HEK293 (cell line): ENCODE measurements around the gene RUVBL1.
A peak's percentile ranks its signal among the peaks of the same experiment; 100 is the strongest.

Source experiments
- EGR2 ChIP-seq: fragments of 450-650 bp; formaldehyde crosslinking; IDR thresholded peaks from 2 replicates; pipeline ENCODE4 v1.5.1; 2016; ENCODE audit warnings: low read depth, missing biosample characterization, missing genetic modification characterization
- GLIS1 ChIP-seq: fragments of 450-650 bp; formaldehyde crosslinking; IDR thresholded peaks from 2 replicates; pipeline ENCODE4 v1.5.1; 2016; ENCODE audit warnings: missing biosample characterization, missing genetic modification characterization
- HOXD13 ChIP-seq: sonication (generic); formaldehyde crosslinking; IDR thresholded peaks from 2 replicates; pipeline ENCODE4 v1.8.0; 2022; ENCODE audit warnings: missing genetic modification reagents, borderline replicate concordance
- KLF16 ChIP-seq: fragments of 450-650 bp; formaldehyde crosslinking; IDR thresholded peaks from 2 replicates; pipeline ENCODE4 v1.5.1; 2017; ENCODE audit warnings: missing biosample characterization, missing genetic modification characterization
- MYNN ChIP-seq: fragments of 450-650 bp; formaldehyde crosslinking; IDR thresholded peaks from 2 replicates; pipeline ENCODE4 v1.5.1; 2016; ENCODE audit warnings: missing biosample characterization, missing genetic modification characterization, borderline replicate concordance
- MZF1 ChIP-seq: fragments of 450-650 bp; formaldehyde crosslinking; IDR thresholded peaks from 2 replicates; pipeline ENCODE4 v1.5.1; 2017; ENCODE audit warnings: missing biosample characterization, missing genetic modification characterization, borderline replicate concordance
- OSR2 ChIP-seq: fragments of 450-650 bp; formaldehyde crosslinking; IDR thresholded peaks from 2 replicates; pipeline ENCODE4 v1.5.1; 2016; ENCODE audit warnings: missing biosample characterization, missing genetic modification characterization
- TRIM28 ChIP-seq: IDR thresholded peaks from 2 replicates; pipeline ENCODE4 v1.6.1; 2011; ENCODE audit warnings: low read length, control low read depth, borderline replicate concordance
- WT1 ChIP-seq: fragments of 450-650 bp; formaldehyde crosslinking; IDR thresholded peaks from 2 replicates; pipeline ENCODE4 v1.5.1; 2016; ENCODE audit warnings: missing biosample characterization, missing genetic modification characterization
- ZBTB21 ChIP-seq: fragments of 450-650 bp; formaldehyde crosslinking; IDR thresholded peaks from 2 replicates; pipeline ENCODE4 v1.5.1; 2017; ENCODE audit warnings: missing biosample characterization, missing genetic modification characterization
- ZFP41 ChIP-seq: fragments of 450-650 bp; formaldehyde crosslinking; IDR thresholded peaks from 2 replicates; pipeline ENCODE4 v1.5.1; 2016; ENCODE audit warnings: missing biosample characterization, missing genetic modification characterization, borderline replicate concordance
- ZFP69B ChIP-seq: fragments of 450-650 bp; formaldehyde crosslinking; IDR thresholded peaks from 2 replicates; pipeline ENCODE4 v1.5.1; 2016; ENCODE audit warnings: missing biosample characterization, missing genetic modification characterization
- ZNF175 ChIP-seq: fragments of 450-650 bp; formaldehyde crosslinking; IDR thresholded peaks from 2 replicates; pipeline ENCODE4 v1.5.1; 2016; ENCODE audit warnings: missing biosample characterization, missing genetic modification characterization
- ZNF184 ChIP-seq: fragments of 450-650 bp; IDR thresholded peaks from 2 replicates; pipeline ENCODE4 v1.5.1; 2018; ENCODE audit warnings: missing biosample characterization, mild to moderate bottlenecking, missing genetic modification characterization
- ZNF311 ChIP-seq: fragments of 450-650 bp; formaldehyde crosslinking; IDR thresholded peaks from 2 replicates; pipeline ENCODE4 v1.5.1; 2017; ENCODE audit warnings: missing biosample characterization, missing genetic modification characterization, borderline replicate concordance
- ZNF324 ChIP-seq: fragments of 450-650 bp; formaldehyde crosslinking; IDR thresholded peaks from 2 replicates; pipeline ENCODE4 v1.5.1; 2016; ENCODE audit warnings: missing biosample characterization, missing genetic modification characterization
- ZNF366 ChIP-seq: fragments of 450-650 bp; formaldehyde crosslinking; conservative IDR thresholded peaks from 2 replicates; pipeline ENCODE4 v1.5.1; 2016; ENCODE audit warnings: missing biosample characterization, missing genetic modification characterization
- ZNF501 ChIP-seq: fragments of 450-650 bp; formaldehyde crosslinking; IDR thresholded peaks from 2 replicates; pipeline ENCODE4 v1.5.1; 2016; ENCODE audit warnings: missing biosample characterization, missing genetic modification characterization
- ZNF529 ChIP-seq: fragments of 450-650 bp; formaldehyde crosslinking; IDR thresholded peaks from 2 replicates; pipeline ENCODE4 v1.5.1; 2017; ENCODE audit warnings: missing genetic modification characterization, missing biosample characterization; ENCODE audit not compliant: insufficient replicate concordance
- ZNF544 ChIP-seq: fragments of 450-650 bp; formaldehyde crosslinking; IDR thresholded peaks from 2 replicates; pipeline ENCODE4 v1.5.0; 2017; ENCODE audit warnings: missing biosample characterization, missing genetic modification characterization
- ZNF621 ChIP-seq: fragments of 450-650 bp; formaldehyde crosslinking; IDR thresholded peaks from 2 replicates; pipeline ENCODE4 v1.5.1; 2017; ENCODE audit warnings: missing biosample characterization, missing genetic modification characterization
- ZNF626 ChIP-seq: fragments of 450-650 bp; sonication (Bioruptor Pico); formaldehyde crosslinking; IDR thresholded peaks from 2 replicates; pipeline ENCODE4 v1.5.1; 2018; ENCODE audit warnings: missing biosample characterization, missing genetic modification characterization, inconsistent platforms
- ZNF701 ChIP-seq: fragments of 450-650 bp; formaldehyde crosslinking; IDR thresholded peaks from 2 replicates; pipeline ENCODE4 v1.5.1; 2016; ENCODE audit warnings: missing biosample characterization, missing genetic modification characterization
- ZNF830 ChIP-seq: fragments of 450-650 bp; IDR thresholded peaks from 2 replicates; pipeline ENCODE4 v1.5.0; 2018; ENCODE audit warnings: missing biosample characterization, missing genetic modification characterization, low read depth, mild to moderate bottlenecking, moderate library complexity
- ZSCAN30 ChIP-seq: fragments of 450-650 bp; IDR thresholded peaks from 2 replicates; pipeline ENCODE4 v1.5.1; 2018; ENCODE audit warnings: missing biosample characterization, mild to moderate bottlenecking, missing genetic modification characterization, moderate library complexity
- TF ChIP-seq, protein P1 (sequence below): fragments of 450-650 bp; formaldehyde crosslinking; IDR thresholded peaks from 2 replicates; pipeline ENCODE4 v1.5.1; 2017; ENCODE audit warnings: missing biosample characterization, missing genetic modification characterization
- TF ChIP-seq, protein P2 (sequence below): fragments of 450-650 bp; formaldehyde crosslinking; IDR thresholded peaks from 2 replicates; pipeline ENCODE4 v1.5.1; 2016; ENCODE audit warnings: missing biosample characterization, missing genetic modification characterization
- TF ChIP-seq, protein P3 (sequence below): fragments of 450-650 bp; formaldehyde crosslinking; IDR thresholded peaks from 2 replicates; pipeline ENCODE4 v1.5.1; 2016; ENCODE audit warnings: missing biosample characterization, missing genetic modification characterization
- TF ChIP-seq, protein P4 (sequence below): fragments of 450-650 bp; formaldehyde crosslinking; IDR thresholded peaks from 2 replicates; pipeline ENCODE4 v1.5.1; 2016; ENCODE audit warnings: missing biosample characterization, missing genetic modification characterization
- TF ChIP-seq, protein P5 (sequence below): fragments of 450-650 bp; formaldehyde crosslinking; IDR thresholded peaks from 2 replicates; pipeline ENCODE4 v1.5.1; 2016; ENCODE audit warnings: missing biosample characterization, missing genetic modification characterization, borderline replicate concordance
- TF ChIP-seq, protein P6 (sequence below): fragments of 450-650 bp; IDR thresholded peaks from 2 replicates; pipeline ENCODE4 v1.5.1; 2018; ENCODE audit warnings: missing biosample characterization, missing genetic modification characterization

Gene RUVBL1

DNA sequence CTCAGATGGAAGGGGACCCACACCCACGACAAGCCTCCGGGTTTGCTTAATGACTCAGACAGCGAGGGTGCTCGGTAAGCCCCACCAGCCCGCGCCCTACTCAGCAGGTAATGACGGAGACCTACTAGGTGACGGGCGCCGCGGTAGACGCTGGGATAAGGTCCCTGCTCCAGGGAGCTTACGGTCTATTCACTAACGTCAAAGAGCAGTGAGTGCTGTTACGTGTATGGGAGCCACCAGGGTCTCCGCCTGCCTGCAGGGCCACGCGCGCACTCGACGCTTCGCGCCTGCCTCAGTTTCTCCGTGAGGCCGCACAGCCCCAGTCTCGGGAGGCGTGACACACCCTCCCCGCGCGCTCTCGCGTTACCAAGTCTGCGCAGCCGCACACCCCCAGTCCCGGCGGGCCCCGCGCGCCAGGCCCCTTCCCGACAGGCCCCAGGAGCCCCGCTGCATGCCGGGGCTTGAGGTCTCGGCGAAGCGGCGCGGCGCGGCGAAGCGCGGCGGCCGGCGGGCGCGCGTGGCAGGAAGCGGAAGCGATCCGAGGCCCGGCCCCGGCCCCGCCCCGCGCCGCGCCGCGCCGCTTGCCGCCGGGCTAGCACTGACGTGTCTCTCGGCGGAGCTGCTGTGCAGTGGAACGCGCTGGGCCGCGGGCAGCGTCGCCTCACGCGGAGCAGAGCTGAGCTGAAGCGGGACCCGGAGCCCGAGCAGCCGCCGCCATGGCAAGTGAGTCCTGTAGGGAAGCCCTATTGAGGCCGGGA is 71.6 kb downstream of the RUVBL1 start, which contains the start of gene SEC61A1 (continued):
- TF ChIP-seq, protein P1, sequence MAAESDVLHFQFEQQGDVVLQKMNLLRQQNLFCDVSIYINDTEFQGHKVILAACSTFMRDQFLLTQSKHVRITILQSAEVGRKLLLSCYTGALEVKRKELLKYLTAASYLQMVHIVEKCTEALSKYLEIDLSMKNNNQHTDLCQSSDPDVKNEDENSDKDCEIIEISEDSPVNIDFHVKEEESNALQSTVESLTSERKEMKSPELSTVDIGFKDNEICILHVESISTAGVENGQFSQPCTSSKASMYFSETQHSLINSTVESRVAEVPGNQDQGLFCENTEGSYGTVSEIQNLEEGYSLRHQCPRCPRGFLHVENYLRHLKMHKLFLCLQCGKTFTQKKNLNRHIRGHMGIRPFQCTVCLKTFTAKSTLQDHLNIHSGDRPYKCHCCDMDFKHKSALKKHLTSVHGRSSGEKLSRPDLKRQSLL, result no peak
- TF ChIP-seq ZBTB21 (tag by site-specific recombination), result no peak
- TF ChIP-seq, protein P2, sequence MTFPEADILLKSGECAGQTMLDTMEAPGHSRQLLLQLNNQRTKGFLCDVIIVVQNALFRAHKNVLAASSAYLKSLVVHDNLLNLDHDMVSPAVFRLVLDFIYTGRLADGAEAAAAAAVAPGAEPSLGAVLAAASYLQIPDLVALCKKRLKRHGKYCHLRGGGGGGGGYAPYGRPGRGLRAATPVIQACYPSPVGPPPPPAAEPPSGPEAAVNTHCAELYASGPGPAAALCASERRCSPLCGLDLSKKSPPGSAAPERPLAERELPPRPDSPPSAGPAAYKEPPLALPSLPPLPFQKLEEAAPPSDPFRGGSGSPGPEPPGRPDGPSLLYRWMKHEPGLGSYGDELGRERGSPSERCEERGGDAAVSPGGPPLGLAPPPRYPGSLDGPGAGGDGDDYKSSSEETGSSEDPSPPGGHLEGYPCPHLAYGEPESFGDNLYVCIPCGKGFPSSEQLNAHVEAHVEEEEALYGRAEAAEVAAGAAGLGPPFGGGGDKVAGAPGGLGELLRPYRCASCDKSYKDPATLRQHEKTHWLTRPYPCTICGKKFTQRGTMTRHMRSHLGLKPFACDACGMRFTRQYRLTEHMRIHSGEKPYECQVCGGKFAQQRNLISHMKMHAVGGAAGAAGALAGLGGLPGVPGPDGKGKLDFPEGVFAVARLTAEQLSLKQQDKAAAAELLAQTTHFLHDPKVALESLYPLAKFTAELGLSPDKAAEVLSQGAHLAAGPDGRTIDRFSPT (tag by site-specific recombination), result no peak
- no peak for TF ChIP-seq ZNF529 (tag by site-specific recombination)
- TF ChIP-seq ZNF830 (tag by site-specific recombination), result no peak
- peak; percentile 78 for TF ChIP-seq KLF16
- no peak for TF ChIP-seq WT1 (tag by site-specific recombination)
- no peak for TF ChIP-seq ZNF701 (tag by site-specific recombination)
- TF ChIP-seq ZNF324 (tag by site-specific recombination), result no peak
- TF ChIP-seq, protein P3, sequence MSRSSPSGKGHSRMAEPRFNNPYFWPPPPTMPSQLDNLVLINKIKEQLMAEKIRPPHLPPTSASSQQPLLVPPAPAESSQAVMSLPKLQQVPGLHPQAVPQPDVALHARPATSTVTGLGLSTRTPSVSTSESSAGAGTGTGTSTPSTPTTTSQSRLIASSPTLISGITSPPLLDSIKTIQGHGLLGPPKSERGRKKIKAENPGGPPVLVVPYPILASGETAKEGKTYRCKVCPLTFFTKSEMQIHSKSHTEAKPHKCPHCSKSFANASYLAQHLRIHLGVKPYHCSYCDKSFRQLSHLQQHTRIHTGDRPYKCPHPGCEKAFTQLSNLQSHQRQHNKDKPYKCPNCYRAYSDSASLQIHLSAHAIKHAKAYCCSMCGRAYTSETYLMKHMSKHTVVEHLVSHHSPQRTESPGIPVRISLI (tag by site-specific recombination), result no peak
- no peak for TF ChIP-seq ZNF544 (tag by site-specific recombination)
- no peak for TF ChIP-seq ZNF311 (tag by site-specific recombination)
- no peak for TF ChIP-seq HOXD13 (CRISPR knock-in tag)
- TF ChIP-seq MZF1, result no peak
- no peak for TF ChIP-seq GLIS1
- TF ChIP-seq OSR2, result no peak
- TF ChIP-seq ZSCAN30 (tag by site-specific recombination), result peak; percentile 56; the same call in 1 of the 2 replicates
- no peak for TF ChIP-seq MYNN (tag by site-specific recombination)
- TF ChIP-seq ZFP69B, result no peak
- TF ChIP-seq, protein P4, sequence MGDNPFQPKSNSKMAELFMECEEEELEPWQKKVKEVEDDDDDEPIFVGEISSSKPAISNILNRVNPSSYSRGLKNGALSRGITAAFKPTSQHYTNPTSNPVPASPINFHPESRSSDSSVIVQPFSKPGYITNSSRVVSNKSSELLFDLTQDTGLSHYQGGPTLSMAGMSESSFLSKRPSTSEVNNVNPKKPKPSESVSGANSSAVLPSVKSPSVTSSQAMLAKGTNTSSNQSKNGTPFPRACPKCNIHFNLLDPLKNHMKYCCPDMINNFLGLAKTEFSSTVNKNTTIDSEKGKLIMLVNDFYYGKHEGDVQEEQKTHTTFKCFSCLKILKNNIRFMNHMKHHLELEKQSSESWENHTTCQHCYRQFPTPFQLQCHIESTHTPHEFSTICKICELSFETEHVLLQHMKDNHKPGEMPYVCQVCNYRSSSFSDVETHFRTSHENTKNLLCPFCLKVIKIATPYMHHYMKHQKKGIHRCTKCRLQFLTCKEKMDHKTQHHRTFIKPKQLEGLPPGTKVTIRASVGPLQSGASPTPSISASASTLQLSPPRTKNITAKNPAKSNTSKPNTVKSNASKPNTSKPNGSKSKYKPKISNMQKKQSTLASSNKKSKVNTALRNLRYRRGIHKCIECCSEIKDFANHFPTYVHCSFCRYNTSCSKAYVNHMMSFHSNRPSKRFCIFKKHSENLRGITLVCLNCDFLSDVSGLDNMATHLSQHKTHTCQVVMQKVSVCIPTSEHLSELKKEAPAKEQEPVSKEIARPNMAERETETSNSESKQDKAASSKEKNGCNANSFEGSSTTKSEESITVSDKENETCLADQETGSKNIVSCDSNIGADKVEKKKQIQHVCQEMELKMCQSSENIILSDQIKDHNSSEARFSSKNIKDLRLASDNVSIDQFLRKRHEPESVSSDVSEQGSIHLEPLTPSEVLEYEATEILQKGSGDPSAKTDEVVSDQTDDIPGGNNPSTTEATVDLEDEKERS (tag by site-specific recombination), result no peak
- TF ChIP-seq, protein P5, sequence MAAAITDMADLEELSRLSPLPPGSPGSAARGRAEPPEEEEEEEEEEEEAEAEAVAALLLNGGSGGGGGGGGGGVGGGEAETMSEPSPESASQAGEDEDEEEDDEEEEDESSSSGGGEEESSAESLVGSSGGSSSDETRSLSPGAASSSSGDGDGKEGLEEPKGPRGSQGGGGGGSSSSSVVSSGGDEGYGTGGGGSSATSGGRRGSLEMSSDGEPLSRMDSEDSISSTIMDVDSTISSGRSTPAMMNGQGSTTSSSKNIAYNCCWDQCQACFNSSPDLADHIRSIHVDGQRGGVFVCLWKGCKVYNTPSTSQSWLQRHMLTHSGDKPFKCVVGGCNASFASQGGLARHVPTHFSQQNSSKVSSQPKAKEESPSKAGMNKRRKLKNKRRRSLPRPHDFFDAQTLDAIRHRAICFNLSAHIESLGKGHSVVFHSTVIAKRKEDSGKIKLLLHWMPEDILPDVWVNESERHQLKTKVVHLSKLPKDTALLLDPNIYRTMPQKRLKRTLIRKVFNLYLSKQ (tag by site-specific recombination), result no peak
- TF ChIP-seq, protein P6, sequence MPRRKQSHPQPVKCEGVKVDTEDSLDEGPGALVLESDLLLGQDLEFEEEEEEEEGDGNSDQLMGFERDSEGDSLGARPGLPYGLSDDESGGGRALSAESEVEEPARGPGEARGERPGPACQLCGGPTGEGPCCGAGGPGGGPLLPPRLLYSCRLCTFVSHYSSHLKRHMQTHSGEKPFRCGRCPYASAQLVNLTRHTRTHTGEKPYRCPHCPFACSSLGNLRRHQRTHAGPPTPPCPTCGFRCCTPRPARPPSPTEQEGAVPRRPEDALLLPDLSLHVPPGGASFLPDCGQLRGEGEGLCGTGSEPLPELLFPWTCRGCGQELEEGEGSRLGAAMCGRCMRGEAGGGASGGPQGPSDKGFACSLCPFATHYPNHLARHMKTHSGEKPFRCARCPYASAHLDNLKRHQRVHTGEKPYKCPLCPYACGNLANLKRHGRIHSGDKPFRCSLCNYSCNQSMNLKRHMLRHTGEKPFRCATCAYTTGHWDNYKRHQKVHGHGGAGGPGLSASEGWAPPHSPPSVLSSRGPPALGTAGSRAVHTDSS (tag by site-specific recombination), result no peak
- no peak for TF ChIP-seq ZNF175 (tag by site-specific recombination)
- no peak for TF ChIP-seq TRIM28
- no peak for TF ChIP-seq ZFP41
- TF ChIP-seq ZNF366 (tag by site-specific recombination), result no peak
- TF ChIP-seq ZNF501, result peak; percentile 37; the same call in 1 of the 2 replicates
- TF ChIP-seq ZNF621, result no peak
- TF ChIP-seq ZNF626 (tag by site-specific recombination), result no peak
- TF ChIP-seq EGR2 (tag by site-specific recombination), result no peak
- TF ChIP-seq ZNF184 (tag by site-specific recombination), result no peak
